Measurements from ENCODE around the gene RAP1GAP. TPM values are rescaled to one million over a fixed set of nuclear protein-coding genes. Genes with fewer than 3 reads are reported as not detected.
"Not testable (repeated sequence)": the region's sequence is repeated elsewhere in the genome, so short reads cannot be mapped to it uniquely, and the experiment has no call there.

Gene RAP1GAP
- total RNA-seq, 2 experiments from 2014 or later: 0.15 to 0.41 TPM

DNA sequence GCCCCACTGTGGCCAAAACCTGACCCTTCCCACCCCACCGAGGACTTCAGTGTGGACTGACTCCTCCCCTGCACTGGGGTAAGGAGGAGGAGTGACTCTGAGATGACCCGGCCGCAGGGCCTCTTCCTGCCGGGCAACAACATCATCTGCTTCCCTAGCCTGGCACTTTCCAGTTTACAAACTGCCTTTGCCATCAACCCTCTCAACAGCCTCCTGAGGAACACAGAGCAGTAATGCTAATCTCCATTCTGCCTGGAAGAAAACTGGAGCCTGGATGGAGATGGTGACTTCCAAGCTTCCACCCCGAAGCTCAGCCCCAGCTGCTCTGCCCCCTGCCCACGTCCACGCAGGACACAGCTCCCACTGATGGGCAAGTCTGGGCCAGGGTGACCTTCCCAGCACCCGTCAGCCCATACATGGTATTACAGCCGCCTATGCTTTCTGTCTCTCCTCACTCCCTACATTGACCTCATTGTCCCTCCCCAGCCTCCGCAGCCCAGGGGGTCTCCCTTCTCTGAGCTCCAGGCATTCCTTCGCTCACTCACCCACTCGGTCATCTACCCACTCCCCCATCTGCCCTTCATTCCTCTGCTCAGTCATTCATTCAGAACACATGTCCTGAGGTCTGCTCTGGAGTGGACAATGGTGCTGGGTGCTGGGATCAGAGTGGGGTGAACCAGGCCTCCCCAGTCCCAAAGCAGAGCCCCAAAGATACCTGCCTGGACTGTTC is 34.2 kb downstream of the RAP1GAP start:
- CTCF ChIA-PET: no interaction called here
- Mint-ChIP-seq H3K27ac (no peak overlapping the region), H3K4me3 (no peak overlapping the region), H3K4me1 (ENCODE audit: low read depth) (peaks cover 8% of the 10 kb centered on the region), H3K9me3 (no peaks in the 10 kb centered on the region), H3K27me3 (ENCODE audit: low read depth) (peaks cover 5% of the 10 kb centered on the region), H3K36me3 (ENCODE audit: low read depth) (no peaks in the 10 kb centered on the region)
- DNase-seq: no peak
- intact Hi-C loops (cut with micrococcal nuclease): no loop called here

GRCh38 chr1:21633992-21634805 is 35.0 kb downstream of the RAP1GAP start:
- Mint-ChIP-seq H3K4me3 (no peak overlapping the region), H3K27me3 (ENCODE audit: low read depth) (peaks cover 8% of the 10 kb centered on the region), H3K36me3 (ENCODE audit: low read depth) (no peaks in the 10 kb centered on the region), H3K4me1 (ENCODE audit: low read depth) (peaks cover 8% of the 10 kb centered on the region), H3K27ac (no peak overlapping the region), H3K9me3 (no peaks in the 10 kb centered on the region)
- intact Hi-C loops (cut with micrococcal nuclease): no loop called here
- no peak for DNase-seq
- CTCF ChIA-PET: no interaction called here

GRCh38 chr1:21633141-21633755 is 35.9 kb downstream of the RAP1GAP start:
- H3K27ac Mint-ChIP-seq: no peak overlapping the region
- DNase-seq: no peak
- H3K27me3 Mint-ChIP-seq (ENCODE audit: low read depth): peaks cover 8% of the 10 kb centered on the region
- intact Hi-C loops (cut with micrococcal nuclease): no loop called here
- CTCF ChIA-PET: no interaction called here
- H3K36me3 Mint-ChIP-seq (ENCODE audit: low read depth): no peaks in the 10 kb centered on the region
- H3K4me3 Mint-ChIP-seq: no peak overlapping the region
- H3K9me3 Mint-ChIP-seq: no peaks in the 10 kb centered on the region
- H3K4me1 Mint-ChIP-seq (ENCODE audit: low read depth): peaks cover 3% of the 10 kb centered on the region

GRCh38 chr1:21631944-21632887 is 36.9 kb downstream of the RAP1GAP start:
- no peaks in the 10 kb centered on the region for H3K9me3 Mint-ChIP-seq
- no peaks in the 10 kb centered on the region for H3K36me3 Mint-ChIP-seq (ENCODE audit: low read depth)
- CTCF ChIA-PET: no interaction called here

GRCh38 chr1:21631590-21631943 is 37.6 kb downstream of the RAP1GAP start:
- DNase-seq; H3K27ac Mint-ChIP-seq; H3K9me3 Mint-ChIP-seq; CTCF ChIA-PET; H3K4me1 Mint-ChIP-seq (ENCODE audit: low read depth); H3K4me3 Mint-ChIP-seq; H3K27me3 Mint-ChIP-seq (ENCODE audit: low read depth); intact Hi-C loops (cut with micrococcal nuclease); H3K36me3 Mint-ChIP-seq (ENCODE audit: low read depth): not testable (repeated sequence)

More at GRCh38 chr1:21631944-21632887, 36.9 kb downstream of the RAP1GAP start:
- H3K4me1 Mint-ChIP-seq (ENCODE audit: low read depth): no peaks in the 10 kb centered on the region
- no peak for DNase-seq
- intact Hi-C loops (cut with micrococcal nuclease): no loop called here
- H3K27ac Mint-ChIP-seq: no peak overlapping the region
- no peak overlapping the region for H3K4me3 Mint-ChIP-seq
- peaks cover 8% of the 10 kb centered on the region for H3K27me3 Mint-ChIP-seq (ENCODE audit: low read depth)

- Mint-ChIP-seq H3K9me3 (no peaks in the 10 kb centered on the region), H3K36me3 (ENCODE audit: low read depth) (no peaks in the 10 kb centered on the region), H3K27ac (no peak overlapping the region), H3K27me3 (ENCODE audit: low read depth) (peaks cover 8% of the 10 kb centered on the region), H3K4me3 (no peak overlapping the region), H3K4me1 (ENCODE audit: low read depth) (no peaks in the 10 kb centered on the region)
- no peak for DNase-seq
- intact Hi-C loops (cut with micrococcal nuclease): no loop called here
- CTCF ChIA-PET: interaction anchor here (0.7 kb wide), 1 partner anchor 51 kb away, joined by 4 read pairs; no protein-coding TSS in a partner anchor
Measured at GRCh38 chr1:21630571-21631343, 38.4 kb downstream of the RAP1GAP start.

DNA sequence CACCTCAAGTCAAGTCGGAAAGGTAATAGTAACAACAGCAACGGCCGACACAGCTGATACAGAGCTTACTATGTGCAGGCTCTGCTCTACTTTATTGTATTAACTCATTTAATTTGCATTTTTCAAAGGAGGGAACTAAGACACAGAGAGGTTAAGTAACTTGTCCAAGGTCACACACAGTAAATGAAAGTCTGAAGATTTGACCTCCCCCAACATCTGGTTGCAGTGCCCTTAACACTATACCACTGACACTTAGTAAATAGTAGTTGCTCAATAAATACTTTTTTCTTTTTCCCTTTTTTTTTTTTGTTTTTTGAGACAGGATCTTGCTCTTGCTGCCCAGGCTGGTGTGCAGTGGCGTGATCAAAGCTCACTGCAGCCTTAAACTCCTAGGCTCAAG is 39.2 kb downstream of the RAP1GAP start:
- peaks cover 8% of the 10 kb centered on the region for H3K27me3 Mint-ChIP-seq (ENCODE audit: low read depth)
- H3K4me3 Mint-ChIP-seq: no peak overlapping the region
- H3K4me1 Mint-ChIP-seq (ENCODE audit: low read depth): no peaks in the 10 kb centered on the region
- intact Hi-C loops (cut with micrococcal nuclease): no loop called here
- no peaks in the 10 kb centered on the region for H3K9me3 Mint-ChIP-seq
- no peaks in the 10 kb centered on the region for H3K36me3 Mint-ChIP-seq (ENCODE audit: low read depth)
- CTCF ChIA-PET: interaction anchor here (0.7 kb wide), 1 partner anchor 50 kb away, joined by 4 read pairs; no protein-coding TSS in a partner anchor
- H3K27ac Mint-ChIP-seq: no peak overlapping the region
- no peak for DNase-seq

GRCh38 chr1:21628798-21629393 is 40.3 kb downstream of the RAP1GAP start:
- Mint-ChIP-seq H3K27me3 (ENCODE audit: low read depth) (peaks cover 8% of the 10 kb centered on the region), H3K9me3 (no peaks in the 10 kb centered on the region), H3K36me3 (ENCODE audit: low read depth) (no peaks in the 10 kb centered on the region), H3K27ac (no peak overlapping the region), H3K4me3 (no peak overlapping the region), H3K4me1 (ENCODE audit: low read depth) (no peaks in the 10 kb centered on the region)
- CTCF ChIA-PET: interaction anchor here (0.6 kb wide), 1 partner anchor 130 kb away, joined by 3 read pairs; no protein-coding TSS in a partner anchor
- DNase-seq: no peak
- intact Hi-C loops (cut with micrococcal nuclease): no loop called here

DNA sequence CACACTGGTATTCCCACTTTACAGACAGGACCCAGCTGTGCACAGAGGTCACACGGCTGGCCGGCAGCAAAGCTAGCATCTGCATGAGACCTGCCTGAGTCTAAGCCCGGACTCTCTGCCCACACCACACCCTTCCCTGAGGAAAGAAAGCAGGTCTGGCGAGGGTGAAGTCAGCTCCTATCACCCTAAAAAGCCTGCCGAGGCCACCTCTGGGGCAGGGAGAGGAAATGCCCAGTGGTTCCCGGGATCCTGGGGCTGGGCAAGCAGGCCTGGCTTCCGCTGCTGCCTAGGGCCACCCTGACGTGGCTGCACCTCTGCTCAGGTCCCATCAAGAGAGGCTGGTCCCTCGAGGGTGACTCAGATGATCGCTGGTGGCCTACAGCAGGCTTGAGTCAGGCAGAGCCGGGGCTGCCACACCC is 42.2 kb downstream of the RAP1GAP start:
- intact Hi-C loops (cut with micrococcal nuclease): no loop called here
- no peak overlapping the region for H3K4me3 Mint-ChIP-seq
- no peaks in the 10 kb centered on the region for H3K36me3 Mint-ChIP-seq (ENCODE audit: low read depth)
- H3K4me1 Mint-ChIP-seq (ENCODE audit: low read depth): peaks cover 2% of the 10 kb centered on the region
- no peak overlapping the region for H3K27ac Mint-ChIP-seq
- CTCF ChIA-PET: no interaction called here
- H3K9me3 Mint-ChIP-seq: no peaks in the 10 kb centered on the region
- DNase-seq: no peak
- peaks cover 3% of the 10 kb centered on the region for H3K27me3 Mint-ChIP-seq (ENCODE audit: low read depth)

- H3K9me3 Mint-ChIP-seq: no peaks in the 10 kb centered on the region
- intact Hi-C loops (cut with micrococcal nuclease): no loop called here
- CTCF ChIA-PET: no interaction called here
- no peak for DNase-seq
- peaks cover 12% of the 10 kb centered on the region for H3K27me3 Mint-ChIP-seq (ENCODE audit: low read depth)
- no peak overlapping the region for H3K4me3 Mint-ChIP-seq
- peaks cover 4% of the 10 kb centered on the region for H3K4me1 Mint-ChIP-seq (ENCODE audit: low read depth)
- no peak overlapping the region for H3K27ac Mint-ChIP-seq
- H3K36me3 Mint-ChIP-seq (ENCODE audit: low read depth): no peaks in the 10 kb centered on the region
Measured at GRCh38 chr1:21625390-21626190, 43.6 kb downstream of the RAP1GAP start.

Measured in activated naive CD4-positive, alpha-beta T cell treated with anti-CD3 and anti-CD28 coated beads for 36 hours (primary cell).